AG09309 (cell line): Measurements from ENCODE around the gene KIF6.
"Not testable (repeated sequence)": the region's sequence is repeated elsewhere in the genome, so short reads cannot be mapped to it uniquely, and the experiment has no call there.

Source experiments
- DNase-seq: peaks from one replicate; pipeline ENCODE4 v3.0.0-alpha.2; 2010; ENCODE audit warnings: low read depth
- H3K4me3 ChIP-seq: 2 replicates; pipeline ENCODE4 v1.5.1; 2011; ENCODE audit warnings: mild to moderate bottlenecking, low read depth, low read length, moderate library complexity; ENCODE audit not compliant: control insufficient read depth
- TF ChIP-seq, protein P1 (sequence below): IDR thresholded peaks from 2 replicates; pipeline ENCODE4 v1.5.1; 2011; ENCODE audit warnings: mild to moderate bottlenecking, low read depth, low read length, inconsistent platforms; ENCODE audit not compliant: insufficient read depth, control insufficient read depth; ENCODE audit errors: missing control alignments

KIF6 gene

DNA sequence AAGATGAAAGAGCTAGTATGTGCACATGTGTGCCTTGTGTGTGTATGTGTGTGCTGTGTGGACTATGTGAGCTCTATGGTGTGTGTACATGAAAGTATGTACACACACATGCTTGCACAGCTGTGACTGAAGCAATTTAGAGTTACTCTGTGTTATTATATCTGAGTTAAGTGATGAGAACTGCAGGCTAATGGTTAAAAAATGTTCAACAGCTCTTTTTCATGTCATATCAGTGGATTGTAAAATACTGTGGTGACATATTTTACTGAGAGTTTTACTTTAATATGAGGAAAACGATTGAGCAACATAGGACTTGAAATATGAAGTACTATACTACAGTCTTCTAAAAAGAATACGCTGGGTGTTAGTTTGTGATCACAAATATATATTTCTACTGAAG is 207.0 kb downstream of the KIF6 start:
- no peak overlapping the region for H3K4me3 ChIP-seq
- TF ChIP-seq, protein P1, sequence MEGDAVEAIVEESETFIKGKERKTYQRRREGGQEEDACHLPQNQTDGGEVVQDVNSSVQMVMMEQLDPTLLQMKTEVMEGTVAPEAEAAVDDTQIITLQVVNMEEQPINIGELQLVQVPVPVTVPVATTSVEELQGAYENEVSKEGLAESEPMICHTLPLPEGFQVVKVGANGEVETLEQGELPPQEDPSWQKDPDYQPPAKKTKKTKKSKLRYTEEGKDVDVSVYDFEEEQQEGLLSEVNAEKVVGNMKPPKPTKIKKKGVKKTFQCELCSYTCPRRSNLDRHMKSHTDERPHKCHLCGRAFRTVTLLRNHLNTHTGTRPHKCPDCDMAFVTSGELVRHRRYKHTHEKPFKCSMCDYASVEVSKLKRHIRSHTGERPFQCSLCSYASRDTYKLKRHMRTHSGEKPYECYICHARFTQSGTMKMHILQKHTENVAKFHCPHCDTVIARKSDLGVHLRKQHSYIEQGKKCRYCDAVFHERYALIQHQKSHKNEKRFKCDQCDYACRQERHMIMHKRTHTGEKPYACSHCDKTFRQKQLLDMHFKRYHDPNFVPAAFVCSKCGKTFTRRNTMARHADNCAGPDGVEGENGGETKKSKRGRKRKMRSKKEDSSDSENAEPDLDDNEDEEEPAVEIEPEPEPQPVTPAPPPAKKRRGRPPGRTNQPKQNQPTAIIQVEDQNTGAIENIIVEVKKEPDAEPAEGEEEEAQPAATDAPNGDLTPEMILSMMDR = no peak
- DNase-seq = no peak

DNA sequence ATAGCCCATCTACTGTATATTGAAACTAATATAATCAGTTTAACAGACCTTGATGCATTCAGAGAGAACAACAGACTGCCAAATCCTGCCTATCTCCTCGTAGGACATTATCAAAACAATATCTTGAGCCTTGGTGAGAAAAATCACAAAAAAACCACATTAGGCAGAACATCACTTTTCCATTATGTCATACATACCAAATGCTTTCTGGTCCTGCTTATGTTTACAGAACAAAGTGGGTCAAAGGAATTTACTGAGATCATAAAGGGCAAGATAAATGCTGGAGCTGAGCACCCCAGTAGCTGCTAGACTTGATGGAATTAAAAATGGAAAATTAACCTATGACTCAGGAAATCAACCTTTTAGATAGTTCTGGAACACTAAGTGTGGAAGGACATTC is 207.5 kb downstream of the KIF6 start:
- DNase-seq = no peak
- no peak overlapping the region for H3K4me3 ChIP-seq
- TF ChIP-seq, protein P1 = no peak

DNA sequence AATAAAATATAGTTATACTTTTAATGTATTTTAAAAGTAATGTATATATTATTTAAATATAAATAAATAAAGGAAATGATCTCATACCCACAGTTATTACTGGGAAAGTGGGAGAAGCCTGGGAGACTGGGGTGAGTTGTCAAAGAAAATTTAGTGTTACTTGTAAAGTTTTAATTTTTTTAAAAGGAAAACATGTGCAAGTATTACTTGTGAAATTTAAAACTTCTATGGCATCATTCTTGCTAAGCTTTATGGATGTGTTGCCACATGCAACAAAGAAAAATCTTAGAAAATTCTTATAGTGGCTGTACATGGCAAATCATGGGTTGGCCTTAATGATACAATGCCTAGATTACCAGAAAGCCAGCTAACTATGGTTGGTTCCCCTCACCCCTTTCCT is 208.7 kb downstream of the KIF6 start:
- H3K4me3 ChIP-seq = no peak overlapping the region
- TF ChIP-seq, protein P1 = no peak
- no peak for DNase-seq

DNA sequence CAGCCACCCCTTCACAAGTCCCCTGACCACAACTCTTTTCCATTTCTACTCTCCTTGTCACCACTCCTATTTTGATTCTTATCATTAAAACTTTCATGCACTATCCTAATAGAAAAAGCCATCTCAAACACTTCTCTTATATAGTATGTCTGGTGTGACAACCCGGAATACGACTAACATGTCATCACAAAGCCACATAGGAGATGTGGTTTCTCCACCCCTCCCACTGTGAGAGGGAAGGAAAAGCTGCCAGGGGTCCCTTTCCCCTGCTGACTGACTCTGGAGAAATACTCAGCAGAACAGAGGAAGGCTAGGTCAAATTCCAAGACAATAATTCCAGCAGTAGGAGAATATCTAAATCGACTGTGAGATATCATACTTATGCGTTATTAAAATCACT is 209.7 kb downstream of the KIF6 start:
- DNase-seq = no peak
- TF ChIP-seq, protein P1 = no peak
- H3K4me3 ChIP-seq = no peak overlapping the region

DNA sequence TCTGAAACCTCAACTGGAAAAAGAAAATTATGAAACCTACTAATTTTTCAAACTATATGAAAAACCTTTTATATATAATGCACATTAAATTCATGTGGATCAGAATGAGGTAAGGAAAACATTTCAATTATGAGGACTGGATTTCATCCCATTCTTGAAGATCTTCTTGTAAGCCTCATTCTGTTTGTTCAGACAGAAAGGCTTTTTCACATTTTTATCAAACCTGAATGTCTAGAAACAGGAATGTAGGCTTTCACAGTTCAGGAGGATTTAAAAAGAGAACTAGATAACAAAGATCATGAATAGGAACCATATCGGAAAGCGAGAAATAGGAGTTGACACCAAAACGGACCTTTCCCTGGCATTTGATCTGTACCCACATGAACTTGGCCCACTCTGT is 210.2 kb downstream of the KIF6 start:
- DNase-seq = no peak
- TF ChIP-seq, protein P1 = no peak
- no peak overlapping the region for H3K4me3 ChIP-seq

DNA sequence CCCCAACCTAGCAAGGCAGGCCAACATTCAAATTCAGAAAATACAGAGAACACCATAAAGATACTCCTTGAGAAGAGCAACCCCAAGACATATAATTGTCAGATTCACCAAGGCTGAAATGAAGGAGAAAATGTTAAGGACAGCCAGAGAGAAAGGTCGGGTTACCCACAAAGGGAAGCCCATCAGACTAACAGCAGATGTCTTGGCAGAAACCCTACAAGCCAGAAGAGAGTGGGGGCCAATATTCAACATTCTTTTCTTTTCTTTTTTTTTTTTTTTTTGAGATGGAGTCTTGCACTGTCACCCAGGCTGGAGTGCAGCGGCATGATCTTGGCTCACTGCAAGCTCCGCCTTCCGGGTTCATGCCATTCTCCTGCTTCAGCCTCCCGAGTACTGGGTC is 215.4 kb downstream of the KIF6 start:
- not testable (repeated sequence) for H3K4me3 ChIP-seq, DNase-seq

DNA sequence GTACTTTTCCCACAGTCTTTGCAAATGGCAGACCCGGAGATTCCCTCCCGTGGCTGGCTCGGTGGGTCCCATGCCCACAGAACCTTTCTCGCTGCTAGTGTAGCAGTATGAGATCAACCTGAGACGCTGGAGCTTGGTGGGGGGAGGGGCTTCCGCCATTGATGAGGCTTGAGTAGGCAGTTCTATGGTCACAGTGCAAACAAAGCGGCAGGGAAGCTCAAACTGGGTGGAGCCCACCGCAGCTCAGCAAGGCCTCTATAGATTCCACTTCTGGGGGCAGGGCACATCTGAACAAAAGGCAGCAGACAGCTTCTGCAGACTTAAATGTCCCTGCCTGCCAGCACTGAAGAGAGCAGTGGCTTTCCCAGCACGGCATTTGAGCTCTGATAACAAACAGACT is 216.7 kb downstream of the KIF6 start:
- TF ChIP-seq, protein P1 = no peak
- H3K4me3 ChIP-seq = no peak overlapping the region
- DNase-seq = no peak
